Islet of Langerhans (tissue), 1 donor: ENCODE results near the gene PCDHB5.
A peak's percentile ranks its signal among the peaks of the same experiment; 100 is the strongest.
"Not testable (repeated sequence)": the region's sequence is repeated elsewhere in the genome, so short reads cannot be mapped to it uniquely, and the experiment has no call there.

Experiments
- FAIRE-seq: peaks from one replicate; lab custom pipeline; 2011; peaks lifted over from hg19 to GRCh38; lab: Jason Lieb, UNC

Gene PCDHB5

DNA sequence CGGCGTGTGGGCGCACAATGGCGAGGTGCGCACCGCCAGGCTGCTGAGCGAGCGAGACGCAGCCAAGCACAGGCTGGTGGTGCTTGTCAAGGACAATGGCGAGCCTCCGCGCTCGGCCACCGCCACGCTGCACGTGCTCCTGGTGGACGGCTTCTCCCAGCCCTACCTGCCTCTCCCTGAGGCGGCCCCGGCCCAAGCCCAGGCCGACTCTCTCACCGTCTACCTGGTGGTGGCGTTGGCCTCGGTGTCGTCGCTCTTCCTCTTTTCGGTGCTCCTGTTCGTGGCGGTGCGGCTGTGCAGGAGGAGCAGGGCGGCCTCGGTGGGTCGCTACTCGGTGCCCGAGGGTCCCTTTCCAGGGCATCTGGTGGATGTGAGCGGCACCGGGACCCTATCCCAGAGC lies 17.1 kb downstream of the PCDHB5 start:
- FAIRE-seq = not testable (repeated sequence)

DNA sequence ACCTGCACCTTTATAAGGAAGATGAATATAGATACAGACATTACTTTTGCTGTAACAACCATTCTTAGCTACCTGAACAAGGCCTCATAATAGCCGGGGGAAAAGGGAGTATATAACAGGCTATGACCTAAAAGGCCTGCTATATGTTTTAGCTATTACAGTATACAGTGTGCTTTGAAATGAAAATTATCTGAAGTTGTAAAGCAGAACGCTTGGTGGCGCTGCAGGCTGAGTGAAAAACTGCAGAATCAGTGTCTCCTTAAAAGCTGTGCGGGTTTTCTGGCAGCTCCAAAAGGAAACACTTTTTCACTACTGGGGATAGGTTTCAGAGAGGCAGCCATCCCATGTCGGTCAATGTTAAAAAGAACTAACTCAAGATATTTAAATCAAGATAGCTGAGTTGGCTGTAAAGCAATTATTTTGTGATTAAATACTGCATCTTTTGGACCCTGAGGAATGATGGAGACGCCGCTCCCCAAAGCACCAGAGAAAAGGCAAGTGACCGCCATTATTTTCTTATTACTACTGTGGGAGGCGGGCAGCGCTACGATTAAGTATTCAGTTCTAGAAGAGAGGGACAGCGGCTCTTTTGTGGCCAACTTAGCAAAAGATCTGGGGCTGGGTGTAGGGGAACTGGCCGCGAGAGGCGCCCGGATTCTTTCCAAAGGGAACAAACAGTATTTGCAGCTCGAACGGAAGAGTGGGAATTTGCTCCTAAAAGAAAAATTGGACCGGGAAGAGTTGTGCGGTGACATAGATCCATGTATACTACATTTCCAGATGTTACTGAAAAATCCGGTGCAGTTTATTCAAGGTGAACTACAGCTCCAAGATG lies 20.8 kb downstream of the PCDHB5 start:
- FAIRE-seq = no peak

DNA sequence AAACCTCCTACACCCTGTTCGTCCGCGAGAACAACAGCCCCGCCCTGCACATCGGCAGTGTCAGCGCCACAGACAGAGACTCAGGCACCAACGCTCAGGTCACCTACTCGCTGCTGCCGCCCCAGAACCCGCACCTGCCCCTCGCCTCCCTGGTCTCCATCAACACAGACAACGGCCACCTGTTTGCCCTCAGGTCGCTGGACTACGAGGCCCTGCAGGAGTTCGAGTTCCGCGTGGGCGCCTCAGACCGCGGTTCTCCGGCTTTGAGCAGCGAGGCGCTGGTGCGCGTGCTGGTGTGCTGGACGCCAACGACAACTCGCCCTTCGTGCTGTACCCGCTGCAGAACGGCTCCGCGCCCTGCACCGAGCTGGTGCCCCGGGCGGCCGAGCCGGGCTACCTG lies 22.4 kb downstream of the PCDHB5 start:
- FAIRE-seq = not testable (repeated sequence)

DNA sequence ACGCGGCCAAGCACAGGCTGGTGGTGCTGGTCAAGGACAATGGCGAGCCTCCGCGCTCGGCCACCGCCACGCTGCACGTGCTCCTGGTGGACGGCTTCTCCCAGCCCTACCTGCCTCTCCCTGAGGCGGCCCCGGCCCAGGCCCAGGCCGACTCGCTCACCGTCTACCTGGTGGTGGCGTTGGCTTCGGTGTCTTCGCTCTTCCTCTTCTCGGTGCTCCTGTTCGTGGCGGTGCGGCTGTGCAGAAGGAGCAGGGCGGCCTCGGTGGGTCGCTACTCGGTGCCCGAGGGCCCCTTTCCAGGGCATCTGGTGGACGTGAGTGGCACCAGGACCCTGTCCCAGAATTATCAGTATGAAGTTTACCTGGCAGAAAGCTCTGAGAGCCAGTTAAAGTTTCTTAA lies 22.9 kb downstream of the PCDHB5 start:
- not testable (repeated sequence) for FAIRE-seq

DNA sequence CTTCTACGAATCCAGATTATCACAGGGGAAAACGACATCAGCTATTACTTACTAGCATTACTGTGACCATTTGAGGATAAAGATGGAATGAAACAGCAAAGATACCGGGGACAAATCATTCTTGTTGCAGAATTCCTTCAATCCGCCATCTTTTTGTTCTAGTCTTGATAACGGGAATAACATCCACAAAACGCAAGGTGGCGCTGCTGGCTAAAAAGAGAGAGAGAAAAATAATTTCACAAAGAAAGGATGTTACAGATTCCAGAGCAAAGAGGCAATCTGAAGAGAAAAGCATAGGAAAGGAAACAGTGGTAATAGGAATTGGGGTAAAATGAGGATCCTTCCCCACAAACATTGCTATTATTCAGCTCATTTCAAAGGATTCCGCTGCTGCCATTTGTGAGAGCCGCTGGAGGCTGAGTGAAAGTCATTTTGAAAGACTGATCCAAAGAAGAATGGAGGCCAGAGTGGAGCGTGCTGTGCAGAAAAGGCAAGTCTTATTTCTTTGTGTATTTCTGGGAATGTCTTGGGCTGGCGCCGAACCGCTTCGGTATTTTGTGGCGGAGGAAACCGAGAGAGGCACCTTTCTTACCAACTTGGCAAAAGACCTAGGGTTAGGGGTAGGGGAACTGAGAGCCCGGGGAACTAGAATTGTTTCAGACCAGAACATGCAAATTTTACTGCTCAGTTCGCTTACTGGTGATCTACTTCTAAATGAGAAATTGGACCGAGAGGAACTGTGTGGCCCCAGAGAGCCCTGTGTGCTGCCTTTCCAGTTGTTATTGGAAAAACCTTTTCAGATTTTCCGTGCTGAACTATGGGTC lies 37.6 kb downstream of the PCDHB5 start, which contains the start of gene PCDHB7:
Gene PCDHB7, plus strand, starts transcription at position 264 of the 824 bp plus-strand sequence. Its CDS starts 192 bp downstream, at position 456.
- no peak for FAIRE-seq

DNA sequence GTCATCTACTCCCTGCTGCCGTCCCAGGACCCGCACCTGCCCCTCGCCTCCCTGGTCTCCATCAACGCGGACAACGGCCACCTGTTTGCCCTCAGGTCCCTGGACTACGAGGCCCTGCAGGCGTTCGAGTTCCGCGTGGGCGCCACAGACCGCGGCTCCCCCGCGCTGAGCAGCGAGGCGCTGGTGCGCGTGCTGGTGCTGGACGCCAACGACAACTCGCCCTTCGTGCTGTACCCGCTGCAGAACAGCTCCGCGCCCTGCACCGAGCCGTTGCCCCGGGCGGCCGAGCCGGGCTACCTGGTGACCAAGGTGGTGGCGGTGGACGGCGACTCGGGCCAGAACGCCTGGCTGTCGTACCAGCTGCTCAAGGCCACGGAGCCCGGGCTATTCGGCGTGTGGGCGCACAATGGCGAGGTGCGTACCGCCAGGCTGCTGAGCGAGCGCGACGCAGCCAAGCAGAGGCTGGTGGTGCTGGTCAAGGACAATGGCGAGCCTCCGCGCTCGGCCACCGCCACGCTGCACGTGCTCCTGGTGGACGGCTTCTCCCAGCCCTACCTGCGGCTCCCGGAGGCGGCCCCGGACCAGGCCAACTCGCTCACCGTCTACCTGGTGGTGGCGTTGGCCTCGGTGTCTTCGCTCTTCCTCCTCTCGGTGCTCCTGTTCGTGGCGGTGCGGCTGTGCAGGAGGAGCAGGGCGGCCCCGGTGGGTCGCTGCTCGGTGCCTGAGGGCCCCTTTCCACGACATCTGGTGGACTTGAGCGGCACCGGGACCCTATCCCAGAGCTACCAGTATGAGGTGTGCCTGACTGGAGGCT lies 39.5 kb downstream of the PCDHB5 start:
- not testable (repeated sequence) for FAIRE-seq

DNA sequence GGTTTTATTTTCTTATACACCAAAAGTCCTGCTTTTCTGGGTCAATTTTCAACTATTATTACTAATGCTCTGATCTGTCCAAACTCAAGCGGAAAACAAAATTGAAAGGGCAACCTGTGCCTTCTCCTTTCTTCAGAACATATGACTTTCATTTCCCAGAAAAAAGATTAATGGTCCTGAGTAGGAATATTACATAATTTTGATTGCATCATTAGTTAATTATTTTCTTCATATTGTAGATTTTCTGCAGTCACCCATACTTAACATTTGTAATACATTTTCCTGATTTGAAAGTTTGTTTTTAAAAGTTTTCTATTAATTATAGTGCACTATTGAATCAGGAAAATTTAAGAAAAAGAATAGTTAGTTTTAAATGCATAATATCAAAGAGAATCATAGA lies 40.9 kb downstream of the PCDHB5 start:
- peak; percentile 98 for FAIRE-seq

DNA sequence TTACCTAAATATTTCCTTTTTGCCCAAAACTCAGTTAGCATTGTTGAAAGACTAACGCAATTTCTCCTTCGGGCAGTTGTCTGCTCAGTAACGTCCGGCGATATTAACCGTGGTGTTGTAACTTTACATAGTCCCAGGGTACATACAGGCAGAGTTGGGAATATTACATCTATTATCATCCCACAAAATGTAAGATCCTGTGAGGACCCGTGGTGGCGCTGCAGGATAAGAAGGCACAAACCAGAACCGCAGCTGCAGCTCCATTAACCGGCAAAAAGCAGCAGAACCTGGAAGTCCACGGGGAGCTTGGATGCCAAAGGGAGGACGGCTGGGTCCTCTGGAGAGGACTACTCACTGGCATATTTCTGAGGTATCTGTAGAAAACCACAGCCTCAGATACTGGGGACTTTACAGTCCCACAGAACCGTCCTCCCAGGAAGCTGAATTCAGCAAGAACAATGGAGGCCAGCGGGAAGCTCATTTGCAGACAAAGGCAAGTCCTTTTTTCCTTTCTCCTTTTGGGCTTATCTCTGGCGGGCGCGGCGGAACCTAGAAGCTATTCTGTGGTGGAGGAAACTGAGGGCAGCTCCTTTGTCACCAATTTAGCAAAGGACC lies 42.7 kb downstream of the PCDHB5 start, which contains the start of gene PCDHB8:
Gene PCDHB8, plus strand, starts transcription at position 214 of the 615 bp plus-strand sequence. Its CDS starts 245 bp downstream, at position 459.
- not testable (repeated sequence) for FAIRE-seq

DNA sequence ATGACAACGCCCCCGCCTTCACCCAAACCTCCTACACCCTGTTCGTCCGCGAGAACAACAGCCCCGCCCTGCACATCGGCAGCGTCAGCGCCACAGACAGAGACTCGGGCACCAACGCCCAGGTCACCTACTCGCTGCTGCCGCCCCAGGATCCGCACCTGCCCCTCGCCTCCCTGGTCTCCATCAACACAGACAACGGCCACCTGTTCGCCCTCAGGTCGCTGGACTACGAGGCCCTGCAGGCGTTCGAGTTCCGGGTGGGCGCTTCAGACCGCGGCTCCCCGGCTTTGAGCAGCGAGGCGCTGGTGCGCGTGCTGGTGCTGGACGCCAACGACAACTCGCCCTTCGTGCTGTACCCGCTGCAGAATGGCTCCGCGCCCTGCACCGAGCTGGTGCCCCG lies 44.4 kb downstream of the PCDHB5 start:
- not testable (repeated sequence) for FAIRE-seq

DNA sequence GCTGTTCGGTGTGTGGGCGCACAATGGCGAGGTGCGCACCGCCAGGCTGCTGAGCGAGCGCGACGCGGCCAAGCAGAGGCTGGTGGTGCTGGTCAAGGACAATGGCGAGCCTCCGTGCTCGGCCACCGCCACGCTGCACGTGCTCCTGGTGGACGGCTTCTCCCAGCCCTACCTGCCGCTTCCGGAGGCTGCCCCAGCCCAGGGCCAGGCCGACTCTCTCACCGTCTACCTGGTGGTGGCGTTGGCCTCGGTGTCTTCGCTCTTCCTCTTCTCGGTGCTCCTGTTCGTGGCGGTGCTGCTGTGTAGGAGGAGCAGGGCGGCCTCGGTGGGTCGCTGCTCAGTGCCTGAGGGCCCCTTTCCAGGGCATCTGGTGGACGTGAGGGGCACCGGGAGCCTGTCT lies 44.9 kb downstream of the PCDHB5 start:
- FAIRE-seq = not testable (repeated sequence)

DNA sequence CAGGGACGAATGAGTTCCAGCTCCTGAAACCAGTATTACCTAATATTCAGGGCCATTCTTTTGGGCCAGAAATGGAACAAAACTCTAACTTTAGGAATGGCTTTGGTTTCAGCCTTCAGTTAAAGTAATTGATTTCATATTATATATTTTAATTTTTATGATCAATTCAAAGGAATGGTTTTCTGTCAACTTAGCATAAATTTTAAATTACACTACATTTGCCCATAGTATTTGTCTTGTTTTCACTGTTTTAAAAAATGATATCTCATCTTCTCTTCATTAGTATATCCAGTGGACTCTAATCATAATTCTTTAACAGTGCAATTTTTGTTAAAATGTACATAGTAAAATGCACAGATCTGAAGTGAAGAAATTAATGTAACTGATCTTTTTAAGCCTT lies 45.3 kb downstream of the PCDHB5 start:
- no peak for FAIRE-seq

DNA sequence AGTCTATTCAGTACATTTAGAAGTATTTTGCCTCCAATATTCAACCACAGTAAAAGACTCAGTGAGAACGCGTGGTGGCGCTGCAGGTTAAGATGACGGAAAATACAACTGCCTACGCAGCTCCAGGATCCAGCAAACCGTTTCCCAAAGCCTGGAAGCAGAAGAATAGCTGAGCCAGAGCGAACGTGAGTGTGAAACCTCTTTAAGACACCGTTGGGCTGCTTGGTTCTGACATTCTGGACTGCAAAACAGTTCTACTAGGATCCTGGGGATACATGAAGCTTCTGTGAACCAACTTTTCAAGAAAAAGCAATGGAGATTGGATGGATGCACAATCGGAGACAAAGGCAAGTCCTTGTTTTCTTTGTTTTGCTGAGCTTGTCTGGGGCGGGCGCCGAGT lies 47.2 kb downstream of the PCDHB5 start, which contains the start of gene PCDHB16:
Gene PCDHB16, plus strand, starts transcription at position 140 of the 400 bp plus-strand sequence. Its CDS starts 173 bp downstream, at position 313.
- no peak for FAIRE-seq

DNA sequence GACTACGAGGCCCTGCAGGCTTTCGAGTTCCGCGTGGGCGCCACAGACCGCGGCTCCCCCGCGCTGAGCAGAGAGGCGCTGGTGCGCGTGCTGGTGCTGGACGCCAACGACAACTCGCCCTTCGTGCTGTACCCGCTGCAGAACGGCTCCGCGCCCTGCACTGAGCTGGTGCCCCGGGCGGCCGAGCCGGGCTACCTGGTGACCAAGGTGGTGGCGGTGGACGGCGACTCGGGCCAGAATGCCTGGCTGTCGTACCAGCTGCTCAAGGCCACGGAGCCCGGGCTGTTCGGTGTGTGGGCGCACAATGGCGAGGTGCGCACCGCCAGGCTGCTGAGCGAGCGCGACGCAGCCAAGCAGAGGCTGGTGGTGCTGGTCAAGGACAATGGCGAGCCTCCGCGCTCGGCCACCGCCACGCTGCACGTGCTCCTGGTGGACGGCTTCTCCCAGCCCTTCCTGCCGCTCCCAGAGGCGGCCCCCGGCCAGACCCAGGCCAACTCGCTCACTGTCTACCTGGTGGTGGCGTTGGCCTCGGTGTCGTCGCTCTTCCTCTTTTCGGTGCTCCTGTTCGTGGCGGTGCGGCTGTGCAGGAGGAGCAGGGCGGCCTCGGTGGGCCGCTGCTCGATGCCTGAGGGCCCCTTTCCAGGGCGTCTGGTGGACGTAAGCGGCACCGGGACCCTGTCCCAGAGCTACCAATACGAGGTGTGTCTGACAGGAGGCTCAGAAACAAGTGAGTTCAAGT lies 49.3 kb downstream of the PCDHB5 start:
- not testable (repeated sequence) for FAIRE-seq

DNA sequence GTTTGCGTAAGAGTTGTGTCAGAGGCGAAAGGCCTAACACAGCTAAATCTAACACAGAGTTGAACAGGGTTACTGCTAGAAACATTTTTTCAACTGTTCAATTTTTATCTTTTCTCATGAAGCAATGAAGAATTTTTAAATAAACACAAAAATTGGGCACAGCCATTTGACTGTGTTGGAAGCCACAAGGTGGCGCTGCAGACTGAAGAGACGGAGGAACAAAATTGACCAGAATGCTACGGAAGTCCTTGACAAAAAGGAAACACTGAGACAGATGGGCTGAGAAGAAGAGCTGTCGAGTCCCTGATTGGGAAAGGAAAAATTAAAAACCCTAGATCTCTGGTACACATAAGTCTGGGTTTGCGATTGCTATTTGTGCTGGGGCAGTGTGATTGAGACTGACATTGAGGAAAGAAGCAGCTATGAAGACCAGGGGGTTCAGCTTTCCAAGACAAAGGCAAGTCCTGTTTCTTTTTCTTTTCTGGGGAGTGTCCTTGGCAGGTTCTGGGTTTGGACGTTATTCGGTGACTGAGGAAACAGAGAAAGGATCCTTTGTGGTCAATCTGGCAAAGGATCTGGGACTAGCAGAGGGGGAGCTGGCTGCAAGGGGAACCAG lies 52.0 kb downstream of the PCDHB5 start, which contains the start of gene PCDHB9:
Gene PCDHB9, plus strand, starts transcription at position 265 of the 616 bp plus-strand sequence. Its CDS starts 158 bp downstream, at position 423.
- no peak for FAIRE-seq
